ENCODE results near the gene RGPD3.
"Not testable (repeated sequence)": the region's sequence is repeated elsewhere in the genome, so short reads cannot be mapped to it uniquely, and the experiment has no call there.

RGPD3 gene

GRCh38 chr2:106379567-106379966 lies 88.6 kb downstream of the RGPD3 start:
- H3K36me3 ChIP-seq (ENCODE audit: control insufficient read depth in 2 of 2, insufficient read depth in 1 of 2, low read length in 2 of 2); H3K27ac ChIP-seq (ENCODE audit: extremely low read depth, low read depth, low read length); POLR2A ChIA-PET; H3K4me1 ChIP-seq (ENCODE audit: control insufficient read depth, insufficient read depth, low read length); CTCF ChIA-PET; H3K4me3 ChIP-seq (ENCODE audit: low read depth, low read length); H3K9me3 ChIP-seq (ENCODE audit: control insufficient read depth, insufficient read depth, low read depth, low read length): not testable (repeated sequence)

- H3K4me1 ChIP-seq (ENCODE audit: control insufficient read depth, insufficient read depth, low read length); H3K27ac ChIP-seq (ENCODE audit: extremely low read depth, low read depth, low read length); H3K9me3 ChIP-seq (ENCODE audit: control insufficient read depth, insufficient read depth, low read depth, low read length); CTCF ChIA-PET; H3K4me3 ChIP-seq (ENCODE audit: low read depth, low read length); H3K36me3 ChIP-seq (ENCODE audit: control insufficient read depth in 2 of 2, insufficient read depth in 1 of 2, low read length in 2 of 2); POLR2A ChIA-PET: not testable (repeated sequence)
Observed at GRCh38 chr2:106369182-106369581, 99.0 kb downstream of the RGPD3 start.

- H3K9me3 ChIP-seq (ENCODE audit: control insufficient read depth, insufficient read depth, low read depth, low read length) = no peaks in the 10 kb centered on the region
- no peaks in the 10 kb centered on the region for H3K36me3 ChIP-seq (ENCODE audit: control insufficient read depth in 2 of 2, insufficient read depth in 1 of 2, low read length in 2 of 2)
- no peak overlapping the region for H3K4me3 ChIP-seq (ENCODE audit: low read depth, low read length)
- ChIA-PET POLR2A (no interaction called here), CTCF (no interaction called here)
- no peaks in the 10 kb centered on the region for H3K4me1 ChIP-seq (ENCODE audit: control insufficient read depth, insufficient read depth, low read length)
- no peak overlapping the region for H3K27ac ChIP-seq (ENCODE audit: extremely low read depth, low read depth, low read length)
- TF ChIP-seq SCRT2 (tag by site-specific recombination; IDR thresholded peaks at IDR 0.05) = no peak
- TF ChIP-seq BCL6B (tag by site-specific recombination; IDR thresholded peaks at IDR 0.05) = no peak
- TF ChIP-seq ZNF394 (tag by site-specific recombination; IDR thresholded peaks at IDR 0.05; ENCODE audit: borderline replicate concordance) = no peak
- TF ChIP-seq ZNF837 (tag by site-specific recombination; IDR thresholded peaks at IDR 0.05) = no peak
- no peak for TF ChIP-seq ZNF529 (tag by site-specific recombination; IDR thresholded peaks at IDR 0.05; ENCODE audit: insufficient replicate concordance)
- TF ChIP-seq ZNF792 (tag by site-specific recombination; IDR thresholded peaks at IDR 0.05) = no peak
- TF ChIP-seq ELK4 (IDR thresholded peaks at IDR 0.05; ENCODE audit: borderline replicate concordance, low read depth, low read length) = no peak
- TF ChIP-seq HOXD13 (CRISPR knock-in tag; IDR thresholded peaks at IDR 0.05; ENCODE audit: borderline replicate concordance) = no peak
- TF ChIP-seq ZNF654 (tag by site-specific recombination; IDR thresholded peaks at IDR 0.05; ENCODE audit: low read depth) = no peak
- TF ChIP-seq YY1 (tag by site-specific recombination; IDR thresholded peaks at IDR 0.05) = no peak
Observed at GRCh38 chr2:106366204-106366885, 101.9 kb downstream of the RGPD3 start.

- Histone ChIP-seq H3K4me1 (ENCODE audit: control insufficient read depth, insufficient read depth, low read length) (no peaks in the 10 kb centered on the region), H3K36me3 (ENCODE audit: control insufficient read depth in 2 of 2, insufficient read depth in 1 of 2, low read length in 2 of 2) (no peaks in the 10 kb centered on the region), H3K4me3 (ENCODE audit: low read depth, low read length) (no peak overlapping the region), H3K9me3 (ENCODE audit: control insufficient read depth, insufficient read depth, low read depth, low read length) (no peaks in the 10 kb centered on the region), H3K27ac (ENCODE audit: extremely low read depth, low read depth, low read length) (no peak overlapping the region)
- POLR2A ChIA-PET = no interaction called here
- CTCF ChIA-PET = interaction anchor here (0.6 kb wide), 1 partner anchor 11 kb away, joined by 3 read pairs; no protein-coding TSS in a partner anchor
- no peak for TF ChIP-seq TCF7L2 (IDR thresholded peaks at IDR 0.05; ENCODE audit: borderline replicate concordance, low read depth, low read length)
- TF ChIP-seq MZF1 (tag by site-specific recombination; IDR thresholded peaks at IDR 0.05; ENCODE audit: borderline replicate concordance) = no peak
- TF ChIP-seq ZNF391 (tag by site-specific recombination; IDR thresholded peaks at IDR 0.05; ENCODE audit: borderline replicate concordance, low read depth) = no peak
- no peak for TF ChIP-seq KLF1 (tag by site-specific recombination; IDR thresholded peaks at IDR 0.05)
- TF ChIP-seq ZBTB44 (tag by site-specific recombination; IDR thresholded peaks at IDR 0.05) = no peak
- no peak for TF ChIP-seq ZBTB21 (tag by site-specific recombination; IDR thresholded peaks at IDR 0.05)
- no peak for TF ChIP-seq HOXA7 (CRISPR knock-in tag; IDR thresholded peaks at IDR 0.05; ENCODE audit: borderline replicate concordance)
- no peak for TF ChIP-seq SALL2 (tag by site-specific recombination; IDR thresholded peaks at IDR 0.05; ENCODE audit: borderline replicate concordance)
- TF ChIP-seq ZNF747 (tag by site-specific recombination; IDR thresholded peaks at IDR 0.05) = no peak
- no peak for TF ChIP-seq ZNF18 (tag by site-specific recombination; IDR thresholded peaks at IDR 0.05)
- TF ChIP-seq ZNF155 (tag by site-specific recombination; IDR thresholded peaks at IDR 0.05) = no peak
Observed at GRCh38 chr2:106363791-106364190, 104.4 kb downstream of the RGPD3 start.

All from HEK293 (cell line).